ENCODE data around the gene GKN1.

The GKN1 gene

DNA sequence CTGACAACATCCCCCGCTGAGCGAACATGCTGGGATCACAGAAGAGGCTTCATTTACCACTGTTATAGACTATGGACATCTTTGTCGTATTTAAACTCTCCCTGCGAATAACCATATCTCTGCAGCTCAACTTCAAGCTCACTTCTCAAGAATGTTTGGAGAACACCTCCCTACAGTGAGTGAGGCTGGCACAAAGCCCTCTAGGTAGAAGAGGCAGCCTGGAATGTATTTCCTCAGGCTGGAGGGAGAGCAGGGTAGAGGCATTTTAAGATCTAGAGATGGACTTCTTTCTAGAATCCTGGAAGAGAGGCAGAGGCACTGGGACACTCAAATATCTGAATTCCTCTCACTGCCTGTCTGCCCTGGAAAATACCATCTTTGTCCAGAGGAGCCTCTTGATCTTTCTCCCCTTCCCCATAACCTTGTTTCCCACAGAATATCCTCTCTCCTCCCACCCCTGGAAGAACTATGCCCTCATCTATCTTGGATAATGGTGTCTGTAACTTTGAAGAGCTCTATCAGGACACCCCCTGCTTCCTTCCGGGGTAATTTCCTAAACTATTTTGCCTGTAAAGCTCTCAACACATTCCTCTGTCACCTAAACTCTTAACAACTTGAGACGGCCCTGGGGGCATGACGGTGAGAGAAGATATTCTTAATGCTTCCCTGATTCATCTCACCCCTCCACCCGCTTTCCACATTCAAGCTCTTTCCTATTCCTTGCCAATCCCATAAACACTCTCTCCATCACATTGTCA is 36.2 kb downstream of the GKN1 start:
- DNase-seq: no peak

DNA sequence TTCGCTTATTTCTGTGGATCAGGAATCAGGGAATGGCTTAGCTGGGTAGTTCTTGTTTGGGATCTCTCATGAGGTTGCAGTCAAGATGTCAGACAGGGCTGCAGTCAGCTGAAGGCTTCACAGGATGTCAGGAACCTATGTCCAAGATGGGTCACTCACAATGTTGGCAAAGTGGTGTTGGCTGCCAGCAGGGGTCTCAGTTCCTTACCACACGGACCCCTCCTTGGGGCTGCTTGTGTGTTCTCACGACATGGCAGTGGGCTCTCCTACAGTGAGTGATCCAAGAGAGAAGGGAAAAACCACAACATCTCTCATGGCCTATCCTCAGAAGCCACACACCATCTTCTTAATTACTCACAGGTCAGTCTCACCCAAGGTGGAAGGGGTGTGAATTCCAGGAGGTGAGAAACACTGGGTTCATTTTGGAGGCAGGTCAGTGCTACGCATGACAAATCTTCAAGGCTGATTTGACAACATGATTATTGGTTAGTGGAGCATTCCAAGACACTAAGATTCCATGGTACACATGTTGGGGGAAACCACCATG is 37.2 kb downstream of the GKN1 start:
- no peak for DNase-seq

DNA sequence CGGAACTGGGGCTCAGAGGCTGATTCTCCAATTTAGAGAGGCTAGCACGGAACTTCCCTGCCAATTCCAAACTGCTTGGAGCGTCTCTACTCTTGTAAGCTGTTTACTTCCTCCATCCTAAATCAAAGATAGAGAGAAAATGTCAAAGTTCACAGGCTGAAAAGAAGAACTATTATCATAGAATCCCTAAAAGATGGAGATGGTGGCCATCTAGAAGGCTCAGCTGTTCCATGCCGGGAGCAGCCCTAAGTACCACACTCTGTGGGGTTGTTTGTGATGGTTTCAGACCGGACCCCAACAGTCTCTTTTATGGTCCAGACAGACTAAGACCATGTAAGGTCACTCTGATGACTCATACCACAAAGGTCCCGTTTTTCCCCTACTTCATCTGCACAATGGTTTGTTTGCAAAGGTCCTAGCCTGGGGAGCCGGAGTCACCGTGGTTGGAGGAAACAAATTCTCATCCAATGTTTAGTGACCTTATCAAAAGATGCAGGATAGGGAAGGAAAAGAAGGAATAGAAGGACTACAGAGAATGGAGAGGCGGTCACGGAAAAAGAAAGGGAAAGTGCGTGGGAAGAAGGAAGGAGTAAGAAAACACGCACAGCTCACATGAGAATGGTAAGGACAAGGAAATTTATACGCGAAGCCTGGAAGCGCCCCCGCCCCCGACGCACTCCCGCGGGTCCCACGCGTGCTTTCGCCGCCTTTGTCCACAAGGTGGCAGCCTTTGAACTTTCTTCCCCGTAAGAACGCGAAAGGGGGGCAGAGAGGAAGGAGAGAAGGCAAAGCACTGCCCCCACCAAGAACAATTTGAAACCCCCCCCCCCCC is 38.1 kb downstream of the GKN1 start:
- peak; percentile 12 for DNase-seq

DNA sequence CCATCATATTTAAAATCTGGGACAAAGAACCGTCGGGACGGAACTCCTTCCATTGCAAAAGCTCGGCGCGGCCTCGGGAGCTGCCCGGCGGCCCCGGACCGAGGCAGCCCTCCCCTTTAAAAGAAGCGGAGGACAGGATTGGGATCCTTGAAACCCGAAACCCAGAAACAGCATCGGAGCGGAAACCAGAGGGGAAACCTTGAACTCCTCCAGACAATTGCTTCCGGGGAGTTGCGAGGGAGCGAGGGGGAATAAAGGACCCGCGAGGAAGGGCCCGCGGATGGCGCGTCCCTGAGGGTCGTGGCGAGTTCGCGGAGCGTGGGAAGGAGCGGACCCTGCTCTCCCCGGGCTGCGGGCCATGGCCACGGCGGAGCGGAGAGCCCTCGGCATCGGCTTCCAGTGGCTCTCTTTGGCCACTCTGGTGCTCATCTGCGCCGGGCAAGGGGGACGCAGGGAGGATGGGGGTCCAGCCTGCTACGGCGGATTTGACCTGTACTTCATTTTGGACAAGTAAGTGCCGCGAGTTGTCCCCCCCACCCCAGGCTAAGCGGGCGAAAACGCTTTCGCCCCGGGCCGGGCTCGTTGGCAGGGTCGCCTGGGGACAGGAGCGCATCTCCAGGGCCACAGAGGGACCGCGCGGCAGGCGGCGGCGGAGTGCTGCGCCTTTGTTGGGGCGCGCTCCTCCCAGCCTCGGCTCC is 38.9 kb downstream of the GKN1 start, which contains the start of gene ANTXR1:
ANTXR1 (plus strand) TSS at position 38 of the 698 bp plus-strand sequence; CDS start at position 359, 321 bp downstream.
- DNase-seq: no peak

DNA sequence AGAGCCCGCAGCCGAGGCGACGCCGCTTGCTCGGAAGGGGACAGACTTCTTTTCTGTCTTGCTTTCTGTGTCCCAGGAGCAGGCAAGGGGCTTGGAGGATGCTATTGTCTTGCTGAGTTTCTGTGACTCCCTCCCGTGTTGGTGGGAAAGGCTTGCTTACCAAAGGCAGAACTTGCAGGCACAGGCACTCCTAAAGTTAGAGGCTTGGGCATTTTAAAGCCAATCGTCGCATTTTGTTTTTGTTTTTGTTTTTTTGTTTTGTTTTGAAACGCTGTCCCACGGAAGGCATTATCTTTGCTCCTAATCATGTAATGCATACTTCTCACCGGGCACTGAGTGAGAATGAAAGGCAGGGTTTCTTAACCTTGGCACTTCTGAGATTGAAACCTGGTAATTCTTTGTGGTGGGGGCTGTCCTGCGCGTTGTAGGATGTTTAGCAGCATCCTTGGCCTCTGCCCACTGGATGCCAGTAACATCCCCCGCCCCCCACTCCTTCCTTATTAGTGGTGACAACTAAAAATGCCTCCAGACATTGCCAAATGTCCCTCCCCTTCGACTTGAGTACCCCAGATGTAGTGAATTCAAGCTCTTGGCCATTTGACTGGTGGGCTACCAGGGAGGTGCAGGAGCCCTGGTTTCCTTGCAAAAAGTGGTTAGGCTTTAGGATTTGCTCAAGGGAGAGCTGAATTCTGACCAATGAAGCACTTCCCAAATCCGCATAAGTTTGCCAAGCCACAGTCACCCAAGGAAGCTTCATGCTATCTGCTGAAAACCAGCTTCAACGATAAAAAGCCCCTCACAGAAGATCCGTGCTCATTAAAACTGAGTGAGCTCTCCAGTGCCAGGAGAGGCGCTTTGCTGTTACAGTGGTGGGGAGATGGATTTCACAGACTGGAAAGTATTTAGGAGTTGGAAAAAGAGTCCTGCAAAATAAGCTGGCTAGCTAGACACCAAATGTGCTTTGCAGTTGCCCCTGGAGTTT is 39.7 kb downstream of the GKN1 start:
- no peak for DNase-seq

DNA sequence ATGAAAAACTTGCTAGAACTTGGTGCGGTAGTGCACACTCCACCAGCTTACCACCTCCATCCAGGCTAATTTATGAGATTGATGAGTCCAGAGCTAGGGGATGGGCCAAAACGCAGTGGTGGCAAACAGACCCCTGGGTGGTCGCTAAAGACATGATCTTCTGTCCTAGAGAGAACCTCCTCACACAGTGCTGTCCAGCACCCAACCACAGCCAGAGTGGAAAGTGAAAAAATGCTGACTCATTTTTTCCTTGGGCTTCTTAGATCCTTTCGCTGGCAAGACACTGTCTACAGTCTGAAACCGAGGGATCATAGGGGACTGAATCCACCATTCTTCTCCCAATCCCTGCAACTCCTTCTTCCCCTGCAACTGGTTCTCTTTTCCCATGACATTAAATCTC is 42.6 kb downstream of the GKN1 start:
- DNase-seq: no peak

DNA sequence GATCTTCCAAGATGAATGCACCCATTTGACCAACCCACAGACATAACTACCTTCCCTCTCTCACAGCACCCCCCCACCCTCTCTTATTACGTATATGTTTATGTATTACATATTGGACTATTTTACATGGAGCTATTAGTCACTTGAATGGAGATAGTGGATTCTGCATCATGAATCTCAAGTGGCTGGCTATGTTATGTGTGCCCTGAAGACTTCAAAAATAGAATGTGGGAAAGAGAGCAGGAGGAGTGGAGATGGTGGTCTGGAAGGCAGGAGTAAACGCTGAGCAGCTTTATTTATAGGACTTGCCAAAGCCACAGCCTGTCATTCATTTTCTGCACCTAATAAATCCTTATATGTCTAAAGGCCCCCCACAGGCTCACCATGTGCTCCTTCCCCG is 43.4 kb downstream of the GKN1 start:
- no peak for DNase-seq

DNA sequence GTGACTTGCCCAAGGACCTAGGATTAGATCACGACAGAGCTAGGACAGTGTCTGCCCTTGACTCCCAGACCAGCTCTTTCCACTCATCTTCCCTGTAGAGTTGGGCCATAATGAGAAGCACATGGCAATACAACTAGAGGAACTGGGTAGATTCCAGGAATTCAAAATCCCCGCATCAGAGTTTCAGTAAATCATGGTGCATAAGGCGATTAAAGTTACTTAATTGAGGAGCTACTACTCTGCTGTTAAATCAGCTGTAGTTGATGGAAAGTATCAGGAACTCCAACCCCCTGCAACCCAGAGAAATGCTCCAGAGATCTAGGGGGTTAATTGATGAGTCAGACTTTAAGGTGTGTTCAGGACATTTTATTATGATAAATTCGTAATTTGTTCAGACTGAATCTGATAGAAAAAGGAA is 44.3 kb downstream of the GKN1 start:
- no peak for DNase-seq

DNA sequence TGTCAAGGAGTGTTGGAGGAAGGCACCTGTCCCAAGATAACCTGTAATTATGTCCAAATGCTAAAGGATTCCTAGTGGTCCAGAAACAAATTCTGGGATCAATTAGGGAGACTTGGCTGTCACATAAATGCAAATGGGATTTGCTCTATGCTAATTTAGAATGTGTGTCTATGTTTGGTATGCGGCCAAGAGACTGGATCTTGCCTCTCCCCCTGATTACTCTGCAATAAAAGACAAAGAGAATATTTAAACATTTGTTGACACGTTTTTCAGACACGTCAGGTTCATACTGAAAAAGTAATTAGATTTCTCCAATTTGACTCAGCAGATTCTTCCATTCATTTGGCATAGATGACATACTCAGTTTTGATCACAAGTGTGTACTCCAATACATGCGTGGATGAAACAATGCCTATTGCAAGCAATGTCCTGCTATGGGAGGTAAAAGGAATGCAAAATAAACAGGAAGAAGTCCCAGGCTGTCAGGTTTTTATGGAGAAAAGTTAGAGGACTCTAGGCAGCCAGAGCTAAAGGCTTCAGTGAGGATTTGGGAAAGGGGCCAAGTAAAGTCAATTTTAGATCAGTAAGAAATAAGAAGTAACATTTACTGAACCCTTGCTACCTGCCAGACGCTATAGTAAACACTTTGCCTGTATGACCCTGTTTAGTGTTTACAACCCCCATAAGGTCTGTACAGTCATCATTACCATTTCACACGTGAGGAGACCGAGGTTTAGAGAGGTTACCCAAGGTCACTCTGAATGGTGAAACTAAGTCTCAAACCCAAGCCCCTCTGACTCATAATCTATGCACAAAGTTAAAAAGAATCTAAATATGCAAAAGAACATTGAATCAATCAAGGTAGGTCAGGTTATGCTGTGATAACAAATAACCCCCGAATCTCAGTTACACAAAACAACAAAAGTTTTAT is 46.3 kb downstream of the GKN1 start:
- no peak for DNase-seq

DNA sequence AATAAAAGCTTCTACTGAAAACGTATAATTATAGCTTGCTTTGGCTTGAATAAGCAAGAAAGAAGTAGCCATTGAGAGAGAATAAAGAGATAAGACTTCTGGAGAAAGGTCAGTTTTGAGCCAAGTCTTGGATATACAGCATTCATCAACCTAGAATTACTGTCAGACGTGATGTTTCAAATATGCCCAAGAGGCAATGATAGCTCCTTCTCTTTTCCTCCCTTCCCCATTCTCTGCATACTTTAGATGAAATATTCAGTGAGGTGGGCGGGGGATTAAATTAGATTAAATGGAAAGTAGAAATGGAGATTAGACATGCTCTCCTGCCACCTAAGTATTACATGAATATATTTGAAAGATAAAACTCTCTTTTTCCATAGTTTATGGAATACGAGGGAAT is 47.3 kb downstream of the GKN1 start:
- no peak for DNase-seq

DNA sequence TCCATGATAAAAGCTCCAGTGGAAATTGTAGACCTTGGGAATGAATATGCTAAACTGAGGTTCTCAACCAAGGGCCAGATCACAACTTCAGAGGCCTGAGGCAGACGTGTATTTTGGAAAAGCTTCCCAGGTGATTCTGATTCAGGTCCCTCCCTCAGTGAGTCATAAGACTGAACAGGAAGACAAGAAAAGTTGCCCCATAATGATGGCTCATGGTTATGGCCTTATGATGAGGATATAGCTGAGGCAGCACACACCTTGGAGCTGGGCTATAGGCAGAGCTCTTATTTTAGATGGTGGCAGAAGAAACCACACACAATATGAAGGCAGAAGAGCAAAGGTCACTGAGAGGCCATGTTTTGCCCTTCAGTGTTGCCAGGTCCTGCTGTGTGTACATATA is 48.1 kb downstream of the GKN1 start:
- DNase-seq: no peak

DNA sequence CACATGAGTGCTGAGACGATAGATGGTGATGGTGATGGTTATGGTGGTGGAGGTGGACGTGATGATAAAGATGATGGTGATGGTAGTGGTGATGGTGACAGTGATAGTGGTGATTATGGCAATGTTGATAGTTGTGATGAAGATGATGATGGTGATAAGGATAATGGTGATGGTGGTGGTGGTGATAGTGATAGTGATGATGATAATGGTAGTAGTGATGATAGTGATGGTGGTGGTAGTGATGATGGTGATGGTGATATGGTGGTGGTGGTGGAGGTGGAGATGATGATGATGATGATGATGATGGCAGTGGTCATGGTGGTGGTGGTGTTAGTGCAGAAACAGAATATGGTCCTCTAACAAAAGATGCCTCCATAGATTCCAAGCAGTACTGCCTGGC is 48.8 kb downstream of the GKN1 start:
- DNase-seq: no peak

DNA sequence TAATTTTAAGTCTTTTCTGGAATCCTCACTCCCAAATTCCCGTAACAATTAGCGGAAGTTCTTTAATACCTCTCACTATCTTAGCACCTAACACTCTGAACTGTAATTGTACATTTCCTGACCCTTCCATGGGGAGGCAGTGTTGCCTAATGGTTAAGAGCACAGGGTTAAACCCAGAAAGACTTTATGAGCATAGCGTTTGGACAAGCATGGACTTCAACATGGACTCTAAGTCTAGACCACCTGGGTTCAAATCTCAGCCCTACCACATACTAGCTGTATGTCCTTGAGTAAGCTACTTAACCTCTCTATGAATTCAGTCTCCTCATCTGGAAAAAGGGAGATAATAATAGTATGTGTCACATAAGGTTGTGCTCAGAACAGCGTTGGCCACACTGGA is 51.6 kb downstream of the GKN1 start:
- no peak for DNase-seq

DNA sequence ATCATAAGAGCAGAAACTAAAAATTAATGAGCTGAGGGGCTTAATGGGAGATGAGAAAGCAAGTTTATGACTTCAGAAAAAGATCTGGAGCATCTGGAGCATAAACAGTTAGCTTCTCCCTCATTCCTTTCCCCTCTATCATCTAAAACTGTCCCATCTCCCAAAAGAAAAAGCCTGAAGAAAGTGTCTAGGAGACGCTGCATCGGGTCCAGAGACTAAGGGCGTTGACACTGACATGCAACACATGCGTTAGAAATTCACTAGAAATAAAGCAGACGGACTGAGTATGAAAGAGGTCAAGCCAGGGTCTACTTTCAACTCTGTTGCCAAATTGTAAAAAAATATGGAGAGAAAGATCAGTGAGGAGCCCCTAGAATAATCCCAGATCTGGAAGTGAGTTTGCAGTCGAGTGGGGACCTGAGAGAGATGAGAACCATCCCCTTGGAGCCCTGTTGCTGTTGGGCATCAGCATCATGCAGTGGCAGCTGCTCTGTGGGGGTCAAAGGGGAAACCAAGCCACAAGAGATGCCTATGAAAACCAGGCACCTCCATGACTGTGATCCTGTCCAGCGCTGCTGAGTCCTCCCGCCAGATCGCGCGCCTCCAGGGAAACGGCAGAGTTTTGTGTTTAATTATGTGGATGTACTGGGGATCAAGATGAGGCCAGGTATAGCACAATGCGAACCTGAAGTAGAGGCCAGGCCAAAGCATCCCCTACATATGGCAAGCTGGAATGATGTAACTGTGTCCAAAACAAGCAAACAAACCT is 52.4 kb downstream of the GKN1 start:
- no peak for DNase-seq
